KG1 (cell line): ENCODE data around the gene PDE6G.
"Not testable (repeated sequence)": the region's sequence is repeated elsewhere in the genome, so short reads cannot be mapped to it uniquely, and the experiment has no call there.

ENCODE experiments used
- DNase-seq: peaks from one replicate; lab custom pipeline; 2025; lab: John Stamatoyannopoulos, UW

The PDE6G gene

GRCh38 chr17:81687770-81688541 lies 31.6 kb upstream of the PDE6G start:
- DNase-seq, result no peak

GRCh38 chr17:81686614-81687013 lies 30.3 kb upstream of the PDE6G start:
- no peak for DNase-seq

GRCh38 chr17:81685108-81685507 lies 28.8 kb upstream of the PDE6G start:
- DNase-seq, result no peak

- no peak for DNase-seq
Measured at GRCh38 chr17:81684442-81684911, 28.1 kb upstream of the PDE6G start.

DNA sequence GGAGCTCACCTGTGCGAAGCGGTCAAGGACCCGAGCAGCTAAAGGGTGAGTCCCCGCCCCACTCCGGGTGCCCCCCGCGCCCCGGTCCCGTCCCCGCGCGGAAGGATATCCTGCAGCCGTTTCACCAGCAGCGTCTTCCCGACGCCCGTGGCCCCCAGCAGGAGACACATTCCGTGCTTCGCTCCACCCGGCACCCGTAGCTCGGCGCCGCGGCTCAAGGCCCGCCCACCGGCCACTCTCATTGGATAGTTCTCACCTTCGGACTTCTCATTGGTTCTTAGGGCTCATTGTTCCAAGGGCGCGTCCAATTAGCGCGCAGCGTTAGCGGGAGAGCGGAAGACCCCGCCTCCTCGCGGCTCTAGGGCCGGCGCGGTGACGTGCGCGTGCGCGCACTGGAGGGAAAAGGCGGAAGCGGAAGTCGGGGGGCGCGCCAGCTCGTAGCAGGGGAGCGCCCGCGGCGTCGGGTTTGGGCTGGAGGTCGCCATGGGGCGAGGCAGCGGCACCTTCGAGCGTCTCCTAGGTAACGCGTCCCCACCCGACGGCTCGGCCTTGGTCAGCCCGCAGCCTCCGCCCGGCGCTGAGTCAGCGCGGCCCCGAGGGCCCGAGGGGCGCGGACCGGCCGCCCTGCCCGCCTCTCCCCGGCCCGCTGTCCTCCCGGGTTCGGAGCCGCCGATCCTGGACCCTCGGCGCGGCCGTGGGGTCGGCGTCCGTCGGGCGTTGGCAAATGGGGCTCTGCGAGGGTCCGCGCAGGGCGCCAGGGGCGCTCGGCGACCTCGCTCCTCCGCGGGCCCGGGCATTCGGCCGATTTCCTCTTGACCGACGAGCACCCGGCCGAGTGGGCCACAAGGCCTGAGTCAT lies 27.5 kb upstream of the PDE6G start, which contains the start of the genes ARL16 and HGS:
Gene ARL16, minus strand, starts transcription at position 214 of the 858 bp plus-strand sequence. Its CDS starts 44 bp downstream, at position 170.
Gene HGS, plus strand, starts transcription at position 428 of the 858 bp plus-strand sequence. Its CDS starts 56 bp downstream, at position 484.
- peak; percentile 98 for DNase-seq

DNA sequence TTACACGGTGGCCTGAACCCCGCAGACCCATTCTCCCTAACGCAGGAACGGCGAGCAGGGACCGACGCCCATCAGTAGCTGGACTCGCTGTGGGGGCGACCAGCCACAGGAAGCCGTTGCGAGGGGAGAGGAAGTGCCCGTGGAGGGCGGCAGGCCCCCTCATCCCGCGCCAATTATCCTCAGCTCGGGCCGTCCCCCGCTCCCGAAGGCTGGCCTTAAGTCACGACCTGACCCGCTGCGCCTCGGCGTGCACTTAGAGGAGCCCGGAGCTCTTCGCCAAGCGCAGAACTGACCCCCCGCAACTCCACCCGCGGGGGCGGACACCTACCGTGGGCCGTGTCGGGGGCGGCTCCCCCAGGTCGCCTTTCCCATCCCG lies 26.9 kb upstream of the PDE6G start:
- DNase-seq, result no peak

DNA sequence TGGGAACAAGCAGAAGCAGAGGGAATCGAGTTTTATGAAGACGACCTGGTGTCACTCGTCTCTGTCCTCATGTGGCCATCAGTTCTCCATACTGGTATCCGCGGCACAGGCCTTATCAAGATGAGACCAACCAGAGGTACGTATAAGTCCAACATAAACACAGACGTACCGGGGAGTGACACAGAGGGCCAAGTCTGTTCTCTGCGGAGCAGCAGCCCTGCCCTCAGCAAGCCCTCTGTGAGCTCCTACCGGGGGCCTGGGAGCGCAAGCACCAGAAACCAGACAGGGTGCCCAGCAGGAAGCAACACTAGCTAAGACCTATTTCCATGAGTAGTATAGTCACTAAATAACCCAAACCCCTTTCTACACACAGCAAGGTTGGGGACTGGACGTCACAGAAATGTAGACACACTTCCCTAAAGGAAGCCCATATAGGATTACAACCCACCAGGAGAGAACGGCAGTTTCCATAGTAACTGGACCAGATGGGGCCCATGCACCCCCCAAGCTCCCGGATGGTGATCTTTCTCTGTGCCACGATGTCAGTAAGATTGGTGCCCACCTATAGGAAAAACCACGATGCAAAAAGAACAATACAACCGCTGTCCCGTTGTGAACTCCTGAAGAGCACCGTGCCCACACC lies 26.3 kb upstream of the PDE6G start:
- no peak for DNase-seq

GRCh38 chr17:81681672-81682071 lies 25.3 kb upstream of the PDE6G start:
- DNase-seq, result no peak

- no peak for DNase-seq
Measured at GRCh38 chr17:81680150-81680549, 23.8 kb upstream of the PDE6G start.

GRCh38 chr17:81676906-81677305 lies 20.6 kb upstream of the PDE6G start:
- DNase-seq, result no peak

DNA sequence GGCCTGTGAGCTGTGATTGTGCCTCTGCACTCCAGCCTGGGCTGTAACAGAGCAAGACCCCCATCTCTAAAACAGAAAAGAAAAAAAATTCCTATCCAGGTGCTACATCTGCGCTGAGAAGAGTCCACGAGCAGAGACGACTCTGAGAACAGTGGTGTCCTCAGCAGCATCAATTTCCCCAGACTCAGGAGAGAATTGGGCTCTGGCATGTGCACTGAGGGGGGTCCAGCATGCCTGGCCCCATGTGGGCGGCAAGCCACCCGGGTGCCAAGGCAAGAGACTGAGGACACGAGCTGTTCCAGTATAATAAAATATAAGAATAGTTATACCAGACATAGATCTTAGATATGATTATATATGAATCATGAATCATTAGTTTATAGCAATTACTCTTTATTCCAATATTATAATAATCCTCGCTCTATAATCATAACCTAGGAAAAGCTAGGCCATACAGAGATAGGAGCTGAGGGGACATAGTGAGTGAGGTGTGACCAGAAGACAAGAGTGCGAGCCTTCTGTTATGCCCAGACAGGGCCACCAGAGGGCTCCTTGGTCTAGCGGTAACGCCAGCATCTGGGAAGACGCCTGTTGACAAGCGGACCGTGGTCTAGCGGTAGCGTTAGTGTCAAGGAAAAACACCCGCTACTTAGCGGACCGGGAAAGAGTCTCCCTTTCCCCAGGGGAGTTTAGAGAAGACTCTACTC lies 19.3 kb upstream of the PDE6G start:
- not testable (repeated sequence) for DNase-seq

DNA sequence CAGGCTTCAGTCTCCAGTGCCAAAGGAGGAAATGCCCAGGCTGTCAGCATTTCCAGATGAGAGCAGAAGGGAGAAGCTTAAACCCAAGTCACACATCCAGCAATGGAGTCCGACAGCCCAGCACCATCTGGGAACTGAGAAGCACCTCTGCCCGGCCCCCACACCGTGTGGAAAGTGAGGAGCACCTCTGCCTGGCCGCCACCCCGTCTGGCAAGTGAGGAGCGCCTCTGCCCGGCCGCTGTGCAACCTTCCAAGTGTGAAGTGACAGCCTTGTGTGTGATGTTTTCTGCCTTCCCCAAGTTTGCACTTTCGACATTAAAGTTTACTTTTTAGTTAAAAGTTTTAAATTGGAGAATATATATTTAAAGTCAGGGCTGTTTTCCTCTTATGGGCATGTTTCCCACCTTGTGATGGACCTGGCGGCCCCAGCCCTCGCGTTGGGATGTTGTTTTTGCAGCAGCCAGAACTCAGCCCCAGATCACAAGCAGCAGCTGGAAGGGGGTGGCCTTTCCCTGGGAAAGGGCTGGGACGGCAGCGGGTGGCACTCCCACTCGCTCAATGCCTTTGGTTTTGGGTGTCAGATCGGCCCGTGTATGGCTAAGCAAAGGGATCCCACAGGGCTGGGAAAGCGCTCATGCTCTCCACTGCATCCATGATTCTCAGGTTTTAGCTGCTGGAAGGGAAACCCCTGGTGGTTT lies 17.4 kb upstream of the PDE6G start:
- DNase-seq, result no peak

DNA sequence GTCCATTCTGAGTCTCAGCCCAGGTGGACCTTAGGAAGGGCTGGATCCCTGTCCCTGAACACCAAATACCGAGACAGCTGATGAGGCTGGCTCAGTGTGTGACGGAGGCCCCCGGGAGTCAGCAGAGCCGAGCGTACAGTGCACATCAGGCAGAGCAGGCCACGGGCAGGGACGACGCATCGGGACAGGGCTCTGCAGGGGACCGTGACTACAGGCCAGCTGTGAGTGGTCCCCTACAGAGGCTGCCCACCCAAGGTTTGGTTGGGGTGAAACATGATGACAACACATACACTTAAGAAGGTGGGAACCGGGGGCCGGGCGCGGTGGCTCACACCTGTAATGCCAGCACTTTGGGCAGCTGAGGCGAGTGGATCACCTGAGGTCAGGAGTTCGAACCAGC lies 16.6 kb upstream of the PDE6G start:
- no peak for DNase-seq

DNA sequence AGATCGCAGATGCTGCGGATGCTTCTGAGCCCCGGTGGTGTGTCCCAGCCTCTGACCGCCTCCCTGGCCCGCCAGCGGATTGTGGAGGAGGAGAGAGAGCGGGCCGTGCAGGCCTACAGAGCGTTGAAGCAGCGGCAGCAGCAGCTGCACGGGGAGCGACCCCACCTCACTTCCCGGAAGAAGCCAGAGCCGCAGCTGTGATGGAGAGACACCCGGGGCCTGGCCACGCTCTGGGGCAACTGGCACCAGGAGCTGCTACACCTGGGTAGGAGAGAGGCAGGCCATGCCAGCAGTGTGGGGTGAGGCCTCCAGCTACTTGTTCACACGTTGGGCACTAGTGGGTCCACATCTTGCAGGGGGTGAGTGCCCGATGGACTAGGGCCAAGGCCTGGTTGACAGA lies 16.2 kb upstream of the PDE6G start:
- DNase-seq, result no peak

- DNase-seq, result no peak
Measured at GRCh38 chr17:81667754-81668153, 11.4 kb upstream of the PDE6G start.

GRCh38 chr17:81666342-81667191 lies 10.2 kb upstream of the PDE6G start, which contains the start of the genes CCDC137 and OXLD1:
Gene CCDC137 (plus strand): TSS chr17:81666737. CDS start chr17:81666767, 30 bp downstream.
Gene OXLD1 (minus strand): TSS chr17:81666605. CDS start chr17:81666577, 28 bp downstream.
- DNase-seq, result peak; percentile 90

DNA sequence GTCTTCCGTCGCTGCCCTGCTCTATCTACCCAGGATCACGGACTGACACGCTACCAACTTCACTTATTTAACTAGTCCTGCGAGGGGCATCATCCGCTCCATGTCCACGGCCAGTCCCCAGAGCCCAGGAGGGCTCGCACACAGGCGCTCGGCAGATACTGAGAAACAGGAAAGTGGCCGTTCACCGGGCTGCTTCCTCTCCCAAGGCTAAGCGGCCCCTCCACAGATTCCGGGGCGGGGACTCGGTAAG lies 9.7 kb upstream of the PDE6G start:
- DNase-seq, result no peak

DNA sequence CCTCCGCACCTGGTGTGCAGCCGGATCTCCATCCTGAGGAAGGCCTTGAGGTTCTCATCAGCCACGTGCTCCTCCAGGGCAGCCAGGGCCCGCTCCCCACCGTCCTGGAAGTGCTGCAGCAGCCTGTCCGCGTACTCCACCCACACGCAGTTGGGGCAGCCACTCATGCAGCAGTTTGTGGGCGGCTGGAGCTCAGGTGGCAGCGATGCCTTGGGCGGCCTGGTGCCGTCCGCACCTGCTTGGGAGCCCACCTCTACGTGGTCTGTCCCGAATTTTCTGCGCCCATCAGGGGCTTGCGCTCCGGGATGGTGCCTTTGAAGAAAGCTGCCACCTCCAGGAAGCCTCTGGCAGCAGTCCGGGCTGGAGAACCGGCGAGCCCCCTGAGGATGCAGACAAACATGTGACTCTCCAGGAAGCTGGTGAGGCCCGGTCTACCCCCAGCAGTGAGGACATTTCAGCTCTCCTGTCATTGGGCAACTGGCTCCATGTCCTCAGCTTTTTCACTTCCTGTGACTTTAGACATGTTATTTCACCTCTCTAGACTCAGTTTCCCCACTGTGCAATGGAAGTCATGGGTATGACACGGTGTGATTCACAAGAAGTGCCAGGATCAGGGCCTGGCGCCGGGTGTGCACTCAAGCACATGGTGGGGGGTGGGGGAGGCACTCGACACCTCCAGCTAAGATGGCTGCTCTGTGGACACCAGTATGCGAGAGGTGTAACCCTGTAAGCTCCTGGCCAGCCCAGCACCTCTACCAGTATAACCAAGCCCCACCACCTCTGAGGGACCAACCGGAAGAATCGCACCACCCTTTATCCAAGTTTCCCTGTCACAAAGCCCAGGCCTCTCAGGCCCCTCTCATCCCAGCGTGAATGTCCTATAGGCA lies 9.1 kb upstream of the PDE6G start:
- peak; percentile 44 for DNase-seq

DNA sequence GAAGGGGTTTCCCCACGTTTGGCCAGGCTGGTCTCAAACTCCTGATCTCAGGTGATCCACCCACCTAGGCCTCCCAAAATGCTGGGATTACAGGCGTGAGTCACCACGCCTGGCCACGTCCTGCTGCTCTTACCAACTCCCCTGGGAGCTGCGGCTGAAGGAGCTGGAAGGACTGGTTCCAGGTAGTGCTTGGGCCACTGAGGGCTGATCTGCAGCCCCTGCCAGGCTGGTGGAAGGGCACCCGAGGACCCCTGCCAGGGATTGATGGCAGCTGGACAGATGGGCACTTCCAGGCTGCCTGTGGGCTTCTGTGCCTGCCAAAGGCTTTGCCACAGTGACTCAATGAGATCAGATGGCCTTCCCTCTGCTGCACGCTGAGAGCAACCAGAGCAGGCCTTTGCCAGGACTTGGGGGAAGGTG lies 7.7 kb upstream of the PDE6G start:
- no peak for DNase-seq
